GM23338 (cell line): ENCODE results near the gene RASL12. TPM values are rescaled to one million over a fixed set of nuclear protein-coding genes. Genes with fewer than 3 reads are reported as not detected.

Source experiments
- ATAC-seq: fragments of 200-7000 bp; cut with Tn5 transposase; 3 replicates; pipeline ENCODE4 v1.9.1; 2020
- DNase-seq: peaks from one replicate; pipeline ENCODE4 v3.0.0-alpha.2; 2015; ENCODE audit warnings: low spot score
- H2AFZ ChIP-seq: fragments of 200-600 bp; sonication (generic); 2 replicates; pipeline ENCODE4 v1.8.0; 2016; ENCODE audit warnings: antibody characterized with exemption, mild to moderate bottlenecking, moderate library complexity
- H3F3A ChIP-seq: fragments of 200-600 bp; sonication (generic); replicated peaks from 2 replicates; pipeline ENCODE4 v1.8.0; 2017; ENCODE audit warnings: antibody characterized with exemption, mixed run types, low read depth
- H3K27ac ChIP-seq: fragments of 200-600 bp; sonication (generic); 2 replicates; pipeline ENCODE4 v1.6.1; 2016; ENCODE audit warnings: low read depth
- H3K27me3 ChIP-seq: fragments of 200-600 bp; sonication (generic); 2 replicates; pipeline ENCODE4 v1.8.0; 2016; ENCODE audit warnings: mild to moderate bottlenecking, mixed run types, moderate library complexity; ENCODE audit not compliant: insufficient read depth
- H3K36me3 ChIP-seq: fragments of 200-600 bp; sonication (generic); 2 replicates; pipeline ENCODE4 v1.8.0; 2016; ENCODE audit warnings: mild to moderate bottlenecking; ENCODE audit not compliant: insufficient read depth
- H3K4me1 ChIP-seq: fragments of 200-600 bp; sonication (generic); 2 replicates; pipeline ENCODE4 v1.8.0; 2016; ENCODE audit warnings: mild to moderate bottlenecking, moderate library complexity; ENCODE audit not compliant: insufficient read depth
- H3K4me2 ChIP-seq: fragments of 200-600 bp; sonication (generic); 2 replicates; pipeline ENCODE4 v1.7.1; 2017; ENCODE audit warnings: mixed run types
- H3K4me3 ChIP-seq: fragments of 200-600 bp; sonication (generic); 2 replicates; pipeline ENCODE4 v1.6.1; 2016; ENCODE audit warnings: mixed run types
- H3K79me2 ChIP-seq: fragments of 200-600 bp; sonication (generic); replicated peaks from 2 replicates; pipeline ENCODE4 v1.8.0; 2017; ENCODE audit warnings: mild to moderate bottlenecking; ENCODE audit not compliant: insufficient read depth
- H3K9me2 ChIP-seq: fragments of 200-600 bp; sonication (generic); 2 replicates; pipeline ENCODE4 v1.8.0; 2017; ENCODE audit not compliant: insufficient read depth
- H4K20me1 ChIP-seq: fragments of 200-600 bp; sonication (generic); replicated peaks from 2 replicates; pipeline ENCODE4 v1.8.0; 2017; ENCODE audit warnings: mild to moderate bottlenecking; ENCODE audit not compliant: insufficient read depth
- H3K27ac Mint-ChIP-seq: 2 replicates; pipeline ENCODE4 v1.8.0; 2020; ENCODE audit warnings: inconsistent platforms, mild to moderate bottlenecking, moderate library complexity, mixed read lengths
- H3K27me3 Mint-ChIP-seq: 3 replicates; pipeline ENCODE4 v1.8.0; 2022; ENCODE audit warnings: low read depth, mild to moderate bottlenecking, moderate library complexity, mixed read lengths, inconsistent platforms; ENCODE audit not compliant: insufficient read depth, poor library complexity
- H3K36me3 Mint-ChIP-seq: 3 replicates; pipeline ENCODE4 v1.8.0; 2021; ENCODE audit warnings: low read depth, mild to moderate bottlenecking, inconsistent platforms, moderate library complexity, mixed read lengths
- H3K4me1 Mint-ChIP-seq: 3 replicates; pipeline ENCODE4 v1.8.0; 2020; ENCODE audit warnings: mild to moderate bottlenecking, inconsistent platforms, mixed read lengths
- H3K4me3 Mint-ChIP-seq: 3 replicates; pipeline ENCODE4 v1.8.0; 2021; ENCODE audit warnings: moderate library complexity, mild to moderate bottlenecking, inconsistent platforms, mixed read lengths
- H3K9me3 Mint-ChIP-seq: 3 replicates; pipeline ENCODE4 v1.8.0; 2020; ENCODE audit warnings: moderate library complexity, mild to moderate bottlenecking, inconsistent platforms, mixed read lengths
- EZH2phosphoT487 ChIP-seq: fragments of 200-600 bp; sonication (generic); IDR thresholded peaks from one replicate; pipeline ENCODE4 v1.8.1; 2018; ENCODE audit warnings: antibody characterized with exemption; ENCODE audit not compliant: unreplicated experiment
- JUNB ChIP-seq: IDR thresholded peaks from one replicate; pipeline ENCODE4 v1.6.1; 2016; ENCODE audit warnings: antibody characterized with exemption; ENCODE audit not compliant: unreplicated experiment
- NANOG ChIP-seq: IDR thresholded peaks from 2 replicates; pipeline ENCODE4 v1.6.1; 2016; ENCODE audit warnings: antibody characterized with exemption, borderline replicate concordance
- STAT1 ChIP-seq: IDR thresholded peaks from one replicate; pipeline ENCODE4 v1.6.1; 2016; ENCODE audit warnings: antibody characterized with exemption; ENCODE audit not compliant: unreplicated experiment
- ZNF331 ChIP-seq: fragments of 250-450 bp; sonication (Bioruptor Pico); IDR thresholded peaks from 2 replicates; pipeline ENCODE4 v1.5.0; 2020; ENCODE audit warnings: low read depth, mild to moderate bottlenecking, moderate library complexity
- polyA plus RNA-seq: library from polyadenylated mRNA; unstranded; fragments of >200 nt; fragmentation: Nextera tagmentation; extraction: Ambion mirVana; gene quantifications from 2 replicates; pipeline ENCODE4 v1.2.1, GENCODE V29; 2016
- total RNA-seq: library from RNA; depleted of rRNA; stranded (reverse); fragments of >200 nt; shearing (Covaris generic); gene quantifications from 2 replicates; pipeline ENCODE4 v1.2.3, GENCODE V29; 2014
- TF ChIP-seq, protein P1 (sequence below): IDR thresholded peaks from one replicate; pipeline ENCODE4 v1.6.1; 2018; ENCODE audit warnings: antibody characterized with exemption; ENCODE audit not compliant: unreplicated experiment
- TF ChIP-seq, protein P2 (sequence below), 2 experiments: fragments of 200-600 bp in 1 of 2; sonication (generic) in 1 of 2; conservative IDR thresholded peaks; 2 replicates each; pipeline versions ENCODE4 v1.5.1 to v1.6.1; 2016 to 2017; ENCODE audit warnings: antibody characterized with exemption in 2 of 2, low read depth in 2 of 2, mild to moderate bottlenecking in 2 of 2, moderate library complexity in 1 of 2
- TF ChIP-seq, protein P3 (sequence below): fragments of 250-450 bp; sonication (Bioruptor Pico); IDR thresholded peaks from 2 replicates; pipeline ENCODE4 v1.5.0; 2020; ENCODE audit warnings: mild to moderate bottlenecking, moderate library complexity

RASL12 gene
- total and polyA plus RNA-seq, 2 experiments from 2014 or later = 4.5 to 27.7 TPM

DNA sequence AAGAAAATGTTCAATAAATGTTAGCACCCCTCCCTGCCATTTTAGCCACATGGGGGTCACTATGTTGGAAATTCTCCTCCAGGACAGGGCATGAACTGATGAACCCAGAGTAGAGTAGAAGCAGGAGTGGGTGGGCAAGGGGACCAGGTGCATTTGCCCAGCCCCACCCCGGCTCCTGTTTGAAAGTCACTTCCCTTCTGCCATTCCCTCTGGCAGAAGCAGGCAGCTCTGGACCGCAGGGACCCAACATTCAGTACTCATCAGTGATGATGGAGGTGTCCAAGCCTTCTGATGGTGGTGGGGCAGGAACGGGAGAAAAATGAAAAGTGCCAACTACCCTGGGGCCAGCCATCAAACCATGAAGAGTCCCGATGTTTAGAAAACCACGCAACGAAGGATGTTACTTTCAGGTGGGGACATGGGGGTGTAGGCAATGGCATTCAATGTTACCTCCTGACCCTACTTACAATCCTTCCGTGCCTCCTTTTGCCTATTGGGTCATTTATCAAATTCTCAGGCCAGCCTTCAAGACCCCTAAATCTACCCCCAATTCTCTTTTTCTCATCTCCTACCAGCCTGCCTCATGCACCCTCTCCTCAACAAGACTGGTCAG is 30.0 kb upstream of the RASL12 start:
- Histone ChIP-seq H2AFZ (no peak overlapping the region), H3K79me2 (no peaks in the 10 kb centered on the region), H3F3A (no peaks in the 10 kb centered on the region), H3K27me3 (peaks cover 5% of the 10 kb centered on the region), H3K27ac (no peak overlapping the region), H3K4me2 (no peak overlapping the region), H4K20me1 (no peaks in the 10 kb centered on the region), H3K4me3 (no peak overlapping the region), H3K4me1 (peaks cover 2% of the 10 kb centered on the region; the same call in 1 of the 2 replicates), H3K9me2 (no peaks in the 10 kb centered on the region), H3K36me3 (no peaks in the 10 kb centered on the region)
- no peaks in the 10 kb centered on the region for H3K9me3 Mint-ChIP-seq
- H3K4me3 Mint-ChIP-seq = no peak overlapping the region
- peaks cover 4% of the 10 kb centered on the region; the same call in 2 of the 3 replicates for H3K4me1 Mint-ChIP-seq
- no peak overlapping the region for H3K27ac Mint-ChIP-seq
- H3K36me3 Mint-ChIP-seq = no peaks in the 10 kb centered on the region
- ATAC-seq (no peak), DNase-seq (no peak)
- TF ChIP-seq JUNB (no peak), ZNF331 (CRISPR knock-in tag) (no peak)
- TF ChIP-seq, protein P1, sequence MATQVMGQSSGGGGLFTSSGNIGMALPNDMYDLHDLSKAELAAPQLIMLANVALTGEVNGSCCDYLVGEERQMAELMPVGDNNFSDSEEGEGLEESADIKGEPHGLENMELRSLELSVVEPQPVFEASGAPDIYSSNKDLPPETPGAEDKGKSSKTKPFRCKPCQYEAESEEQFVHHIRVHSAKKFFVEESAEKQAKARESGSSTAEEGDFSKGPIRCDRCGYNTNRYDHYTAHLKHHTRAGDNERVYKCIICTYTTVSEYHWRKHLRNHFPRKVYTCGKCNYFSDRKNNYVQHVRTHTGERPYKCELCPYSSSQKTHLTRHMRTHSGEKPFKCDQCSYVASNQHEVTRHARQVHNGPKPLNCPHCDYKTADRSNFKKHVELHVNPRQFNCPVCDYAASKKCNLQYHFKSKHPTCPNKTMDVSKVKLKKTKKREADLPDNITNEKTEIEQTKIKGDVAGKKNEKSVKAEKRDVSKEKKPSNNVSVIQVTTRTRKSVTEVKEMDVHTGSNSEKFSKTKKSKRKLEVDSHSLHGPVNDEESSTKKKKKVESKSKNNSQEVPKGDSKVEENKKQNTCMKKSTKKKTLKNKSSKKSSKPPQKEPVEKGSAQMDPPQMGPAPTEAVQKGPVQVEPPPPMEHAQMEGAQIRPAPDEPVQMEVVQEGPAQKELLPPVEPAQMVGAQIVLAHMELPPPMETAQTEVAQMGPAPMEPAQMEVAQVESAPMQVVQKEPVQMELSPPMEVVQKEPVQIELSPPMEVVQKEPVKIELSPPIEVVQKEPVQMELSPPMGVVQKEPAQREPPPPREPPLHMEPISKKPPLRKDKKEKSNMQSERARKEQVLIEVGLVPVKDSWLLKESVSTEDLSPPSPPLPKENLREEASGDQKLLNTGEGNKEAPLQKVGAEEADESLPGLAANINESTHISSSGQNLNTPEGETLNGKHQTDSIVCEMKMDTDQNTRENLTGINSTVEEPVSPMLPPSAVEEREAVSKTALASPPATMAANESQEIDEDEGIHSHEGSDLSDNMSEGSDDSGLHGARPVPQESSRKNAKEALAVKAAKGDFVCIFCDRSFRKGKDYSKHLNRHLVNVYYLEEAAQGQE = no peak
- TF ChIP-seq, protein P2, sequence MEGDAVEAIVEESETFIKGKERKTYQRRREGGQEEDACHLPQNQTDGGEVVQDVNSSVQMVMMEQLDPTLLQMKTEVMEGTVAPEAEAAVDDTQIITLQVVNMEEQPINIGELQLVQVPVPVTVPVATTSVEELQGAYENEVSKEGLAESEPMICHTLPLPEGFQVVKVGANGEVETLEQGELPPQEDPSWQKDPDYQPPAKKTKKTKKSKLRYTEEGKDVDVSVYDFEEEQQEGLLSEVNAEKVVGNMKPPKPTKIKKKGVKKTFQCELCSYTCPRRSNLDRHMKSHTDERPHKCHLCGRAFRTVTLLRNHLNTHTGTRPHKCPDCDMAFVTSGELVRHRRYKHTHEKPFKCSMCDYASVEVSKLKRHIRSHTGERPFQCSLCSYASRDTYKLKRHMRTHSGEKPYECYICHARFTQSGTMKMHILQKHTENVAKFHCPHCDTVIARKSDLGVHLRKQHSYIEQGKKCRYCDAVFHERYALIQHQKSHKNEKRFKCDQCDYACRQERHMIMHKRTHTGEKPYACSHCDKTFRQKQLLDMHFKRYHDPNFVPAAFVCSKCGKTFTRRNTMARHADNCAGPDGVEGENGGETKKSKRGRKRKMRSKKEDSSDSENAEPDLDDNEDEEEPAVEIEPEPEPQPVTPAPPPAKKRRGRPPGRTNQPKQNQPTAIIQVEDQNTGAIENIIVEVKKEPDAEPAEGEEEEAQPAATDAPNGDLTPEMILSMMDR (conservative IDR thresholded peaks at IDR 0.05; ENCODE audit: low read depth in 2 of 2) = no peak
- peaks cover 19% of the 10 kb centered on the region for H3K27me3 Mint-ChIP-seq

DNA sequence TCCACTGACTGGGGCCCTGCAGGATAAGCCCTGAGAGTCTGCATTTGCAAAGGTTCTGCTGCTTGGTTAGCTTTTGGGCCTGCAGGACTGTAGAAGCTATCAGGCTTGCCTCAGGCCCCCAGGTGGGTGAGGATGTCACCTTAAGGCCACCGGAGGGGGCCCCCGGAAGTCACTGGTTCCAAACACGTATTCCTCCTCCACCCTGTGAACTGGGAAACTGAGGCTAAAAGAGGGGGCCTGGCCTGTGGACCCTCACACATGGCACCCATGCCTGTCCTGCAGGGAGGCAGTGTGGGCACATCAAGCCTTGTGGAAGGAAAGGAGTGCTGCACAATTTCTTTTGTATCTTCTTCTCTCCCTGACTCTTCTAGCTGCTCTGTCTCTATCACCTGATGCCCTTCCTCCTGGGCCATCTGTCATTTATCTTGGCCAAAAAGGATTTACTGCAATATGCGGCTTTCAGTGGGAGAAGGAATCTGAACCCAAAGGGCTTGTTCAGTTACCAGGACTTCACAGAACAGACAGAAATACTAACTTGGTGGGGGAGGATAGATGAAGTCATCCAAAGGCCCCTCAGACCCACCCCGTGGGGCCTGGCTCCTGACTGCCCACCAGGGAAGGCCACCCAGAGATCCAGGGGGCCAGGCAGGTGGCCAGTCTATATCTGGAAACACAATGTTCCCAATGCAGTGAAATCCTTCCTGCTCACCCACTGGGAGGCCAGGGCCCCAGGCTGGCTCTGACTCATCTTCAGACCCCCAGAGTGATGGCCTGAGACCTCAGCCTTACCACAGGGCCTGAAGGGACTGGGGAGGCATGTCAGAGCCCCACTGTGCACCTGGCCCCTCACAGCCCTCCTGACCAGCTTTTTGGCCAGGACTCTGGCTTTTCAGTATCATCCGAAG is 28.9 kb upstream of the RASL12 start:
- Histone ChIP-seq H3F3A (no peaks in the 10 kb centered on the region), H3K79me2 (no peaks in the 10 kb centered on the region), H3K9me2 (no peaks in the 10 kb centered on the region), H4K20me1 (no peaks in the 10 kb centered on the region), H2AFZ (no peak overlapping the region), H3K27me3 (no peaks in the 10 kb centered on the region), H3K4me3 (no peak overlapping the region), H3K4me1 (no peaks in the 10 kb centered on the region), H3K4me2 (no peak overlapping the region), H3K36me3 (no peaks in the 10 kb centered on the region), H3K27ac (no peak overlapping the region)
- Mint-ChIP-seq H3K27ac (no peak overlapping the region), H3K27me3 (peaks cover 16% of the 10 kb centered on the region), H3K9me3 (no peaks in the 10 kb centered on the region), H3K36me3 (no peaks in the 10 kb centered on the region), H3K4me3 (no peak overlapping the region), H3K4me1 (peaks cover 3% of the 10 kb centered on the region; the same call in 2 of the 3 replicates)
- DNase-seq (no peak), ATAC-seq (no peak)
- no peak for TF ChIP-seq EZH2phosphoT487
- TF ChIP-seq, protein P3, sequence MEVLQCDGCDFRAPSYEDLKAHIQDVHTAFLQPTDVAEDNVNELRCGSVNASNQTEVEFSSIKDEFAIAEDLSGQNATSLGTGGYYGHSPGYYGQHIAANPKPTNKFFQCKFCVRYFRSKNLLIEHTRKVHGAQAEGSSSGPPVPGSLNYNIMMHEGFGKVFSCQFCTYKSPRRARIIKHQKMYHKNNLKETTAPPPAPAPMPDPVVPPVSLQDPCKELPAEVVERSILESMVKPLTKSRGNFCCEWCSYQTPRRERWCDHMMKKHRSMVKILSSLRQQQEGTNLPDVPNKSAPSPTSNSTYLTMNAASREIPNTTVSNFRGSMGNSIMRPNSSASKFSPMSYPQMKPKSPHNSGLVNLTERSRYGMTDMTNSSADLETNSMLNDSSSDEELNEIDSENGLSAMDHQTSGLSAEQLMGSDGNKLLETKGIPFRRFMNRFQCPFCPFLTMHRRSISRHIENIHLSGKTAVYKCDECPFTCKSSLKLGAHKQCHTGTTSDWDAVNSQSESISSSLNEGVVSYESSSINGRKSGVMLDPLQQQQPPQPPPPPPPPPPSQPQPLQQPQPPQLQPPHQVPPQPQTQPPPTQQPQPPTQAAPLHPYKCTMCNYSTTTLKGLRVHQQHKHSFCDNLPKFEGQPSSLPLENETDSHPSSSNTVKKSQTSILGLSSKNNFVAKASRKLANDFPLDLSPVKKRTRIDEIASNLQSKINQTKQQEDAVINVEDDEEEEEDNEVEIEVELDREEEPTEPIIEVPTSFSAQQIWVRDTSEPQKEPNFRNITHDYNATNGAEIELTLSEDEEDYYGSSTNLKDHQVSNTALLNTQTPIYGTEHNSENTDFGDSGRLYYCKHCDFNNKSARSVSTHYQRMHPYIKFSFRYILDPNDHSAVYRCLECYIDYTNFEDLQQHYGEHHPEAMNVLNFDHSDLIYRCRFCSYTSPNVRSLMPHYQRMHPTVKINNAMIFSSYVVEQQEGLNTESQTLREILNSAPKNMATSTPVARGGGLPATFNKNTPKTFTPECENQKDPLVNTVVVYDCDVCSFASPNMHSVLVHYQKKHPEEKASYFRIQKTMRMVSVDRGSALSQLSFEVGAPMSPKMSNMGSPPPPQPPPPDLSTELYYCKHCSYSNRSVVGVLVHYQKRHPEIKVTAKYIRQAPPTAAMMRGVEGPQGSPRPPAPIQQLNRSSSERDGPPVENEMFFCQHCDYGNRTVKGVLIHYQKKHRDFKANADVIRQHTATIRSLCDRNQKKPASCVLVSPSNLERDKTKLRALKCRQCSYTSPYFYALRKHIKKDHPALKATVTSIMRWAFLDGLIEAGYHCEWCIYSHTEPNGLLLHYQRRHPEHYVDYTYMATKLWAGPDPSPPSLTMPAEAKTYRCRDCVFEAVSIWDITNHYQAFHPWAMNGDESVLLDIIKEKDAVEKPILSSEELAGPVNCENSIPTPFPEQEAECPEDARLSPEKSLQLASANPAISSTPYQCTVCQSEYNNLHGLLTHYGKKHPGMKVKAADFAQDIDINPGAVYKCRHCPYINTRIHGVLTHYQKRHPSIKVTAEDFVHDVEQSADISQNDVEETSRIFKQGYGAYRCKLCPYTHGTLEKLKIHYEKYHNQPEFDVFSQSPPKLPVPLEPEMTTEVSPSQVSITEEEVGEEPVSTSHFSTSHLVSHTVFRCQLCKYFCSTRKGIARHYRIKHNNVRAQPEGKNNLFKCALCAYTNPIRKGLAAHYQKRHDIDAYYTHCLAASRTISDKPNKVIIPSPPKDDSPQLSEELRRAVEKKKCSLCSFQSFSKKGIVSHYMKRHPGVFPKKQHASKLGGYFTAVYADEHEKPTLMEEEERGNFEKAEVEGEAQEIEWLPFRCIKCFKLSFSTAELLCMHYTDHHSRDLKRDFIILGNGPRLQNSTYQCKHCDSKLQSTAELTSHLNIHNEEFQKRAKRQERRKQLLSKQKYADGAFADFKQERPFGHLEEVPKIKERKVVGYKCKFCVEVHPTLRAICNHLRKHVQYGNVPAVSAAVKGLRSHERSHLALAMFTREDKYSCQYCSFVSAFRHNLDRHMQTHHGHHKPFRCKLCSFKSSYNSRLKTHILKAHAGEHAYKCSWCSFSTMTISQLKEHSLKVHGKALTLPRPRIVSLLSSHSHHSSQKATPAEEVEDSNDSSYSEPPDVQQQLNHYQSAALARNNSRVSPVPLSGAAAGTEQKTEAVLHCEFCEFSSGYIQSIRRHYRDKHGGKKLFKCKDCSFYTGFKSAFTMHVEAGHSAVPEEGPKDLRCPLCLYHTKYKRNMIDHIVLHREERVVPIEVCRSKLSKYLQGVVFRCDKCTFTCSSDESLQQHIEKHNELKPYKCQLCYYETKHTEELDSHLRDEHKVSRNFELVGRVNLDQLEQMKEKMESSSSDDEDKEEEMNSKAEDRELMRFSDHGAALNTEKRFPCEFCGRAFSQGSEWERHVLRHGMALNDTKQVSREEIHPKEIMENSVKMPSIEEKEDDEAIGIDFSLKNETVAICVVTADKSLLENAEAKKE = no peak
- TF ChIP-seq NANOG = no peak
- no peak for TF ChIP-seq STAT1
